ENCODE results near the gene ZNF423.

The ZNF423 gene

GRCh38 chr16:49545243-49545642 is 310.7 kb downstream of the ZNF423 start:
- DNase-seq, result no peak

GRCh38 chr16:49544828-49545227 is 311.1 kb downstream of the ZNF423 start:
- DNase-seq, result no peak

GRCh38 chr16:49543631-49543946 is 312.3 kb downstream of the ZNF423 start:
- no peak for DNase-seq

- DNase-seq, result no peak
Observed at GRCh38 chr16:49542946-49543630, 312.8 kb downstream of the ZNF423 start.

GRCh38 chr16:49542391-49542891 is 313.5 kb downstream of the ZNF423 start:
- DNase-seq, result peak; percentile 31

GRCh38 chr16:49540836-49541235 is 315.1 kb downstream of the ZNF423 start:
- no peak for DNase-seq

- DNase-seq, result no peak
Observed at GRCh38 chr16:49539758-49540157, 316.2 kb downstream of the ZNF423 start.

- DNase-seq, result no peak
Observed at GRCh38 chr16:49537924-49538459, 317.9 kb downstream of the ZNF423 start.

- no peak for DNase-seq
Observed at GRCh38 chr16:49534901-49535610, 320.9 kb downstream of the ZNF423 start.

- DNase-seq, result no peak
Observed at GRCh38 chr16:49533422-49533821, 322.5 kb downstream of the ZNF423 start.

GRCh38 chr16:49532873-49533272 is 323.0 kb downstream of the ZNF423 start:
- no peak for DNase-seq

- peak; percentile 23 for DNase-seq
Observed at GRCh38 chr16:49531931-49532840, 323.7 kb downstream of the ZNF423 start.

GRCh38 chr16:49531425-49531824 is 324.5 kb downstream of the ZNF423 start:
- no peak for DNase-seq

- no peak for DNase-seq
Observed at GRCh38 chr16:49530427-49530970, 325.4 kb downstream of the ZNF423 start.

GRCh38 chr16:49529411-49530045 is 326.4 kb downstream of the ZNF423 start:
- no peak for DNase-seq

- no peak for DNase-seq
Observed at GRCh38 chr16:49528866-49529288, 327.0 kb downstream of the ZNF423 start.

- DNase-seq, result no peak
Observed at GRCh38 chr16:49528060-49528865, 327.6 kb downstream of the ZNF423 start.

- no peak for DNase-seq
Observed at GRCh38 chr16:49527611-49528010, 328.3 kb downstream of the ZNF423 start.

- DNase-seq, result no peak
Observed at GRCh38 chr16:49526860-49527365, 329.0 kb downstream of the ZNF423 start.

GRCh38 chr16:49524947-49525315 is 331.0 kb downstream of the ZNF423 start:
- no peak for DNase-seq
